Uterus (tissue), 2 donors: ENCODE data around the gene SND1.

Source experiments
- CTCF ChIP-seq, 4 experiments: fragments of 200-600 bp in 2 of 4; fragments of 450-650 bp in 2 of 4; sonication (generic) in 2 of 4; IDR thresholded peaks; one replicate each; pipeline ENCODE4 v1.5.1; 2016 to 2019; ENCODE audit warnings: antibody characterized with exemption in 4 of 4, mild to moderate bottlenecking in 2 of 4, moderate library complexity in 1 of 4
- POLR2A ChIP-seq, 2 donors: fragments of 450-650 bp; IDR thresholded peaks; one replicate each; pipeline ENCODE4 v1.6.1; 2016; ENCODE audit warnings: antibody characterized with exemption in 2 of 2, mild to moderate bottlenecking in 1 of 2, moderate library complexity in 1 of 2

DNA sequence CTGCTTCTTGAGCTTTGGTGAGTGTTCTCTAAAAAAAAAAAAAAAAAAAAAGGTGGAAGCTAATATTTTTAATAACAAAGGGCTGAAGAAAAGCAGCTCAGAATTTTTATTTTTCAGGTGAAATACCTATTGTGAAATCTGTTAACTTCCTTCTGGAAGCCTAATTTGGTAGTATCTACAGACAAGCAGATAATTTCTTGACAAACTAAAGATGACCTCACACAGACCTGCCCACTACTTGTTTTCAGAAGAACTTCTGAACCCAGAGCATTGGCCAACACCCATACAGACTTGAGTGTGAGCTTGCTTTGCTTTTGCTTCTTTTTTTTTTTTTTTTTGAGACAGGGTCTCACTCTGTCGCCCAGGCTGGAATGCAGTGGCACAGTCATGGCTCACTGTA, 348.1 kb downstream of the SND1 start:
- TF ChIP-seq CTCF (IDR thresholded peaks at IDR 0.05): no peak
- no peak for TF ChIP-seq POLR2A (IDR thresholded peaks at IDR 0.05)
